GM12872 (cell line): ENCODE data around the gene RAD9A.

ENCODE experiments used
- TF ChIP-seq, protein P1 (sequence below): IDR thresholded peaks from 3 replicates; pipeline ENCODE4 v1.5.1; 2011; ENCODE audit warnings: low read depth, mild to moderate bottlenecking, low read length, moderate library complexity; ENCODE audit not compliant: insufficient read depth

RAD9A gene

GRCh38 chr11:67429038-67429668 is 37.4 kb downstream of the RAD9A start:
- TF ChIP-seq, protein P1, sequence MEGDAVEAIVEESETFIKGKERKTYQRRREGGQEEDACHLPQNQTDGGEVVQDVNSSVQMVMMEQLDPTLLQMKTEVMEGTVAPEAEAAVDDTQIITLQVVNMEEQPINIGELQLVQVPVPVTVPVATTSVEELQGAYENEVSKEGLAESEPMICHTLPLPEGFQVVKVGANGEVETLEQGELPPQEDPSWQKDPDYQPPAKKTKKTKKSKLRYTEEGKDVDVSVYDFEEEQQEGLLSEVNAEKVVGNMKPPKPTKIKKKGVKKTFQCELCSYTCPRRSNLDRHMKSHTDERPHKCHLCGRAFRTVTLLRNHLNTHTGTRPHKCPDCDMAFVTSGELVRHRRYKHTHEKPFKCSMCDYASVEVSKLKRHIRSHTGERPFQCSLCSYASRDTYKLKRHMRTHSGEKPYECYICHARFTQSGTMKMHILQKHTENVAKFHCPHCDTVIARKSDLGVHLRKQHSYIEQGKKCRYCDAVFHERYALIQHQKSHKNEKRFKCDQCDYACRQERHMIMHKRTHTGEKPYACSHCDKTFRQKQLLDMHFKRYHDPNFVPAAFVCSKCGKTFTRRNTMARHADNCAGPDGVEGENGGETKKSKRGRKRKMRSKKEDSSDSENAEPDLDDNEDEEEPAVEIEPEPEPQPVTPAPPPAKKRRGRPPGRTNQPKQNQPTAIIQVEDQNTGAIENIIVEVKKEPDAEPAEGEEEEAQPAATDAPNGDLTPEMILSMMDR = no peak

- TF ChIP-seq, protein P1 = no peak
Observed at GRCh38 chr11:67429722-67430121, 37.9 kb downstream of the RAD9A start.

- TF ChIP-seq, protein P1 = no peak
Observed at GRCh38 chr11:67431346-67432249, 39.8 kb downstream of the RAD9A start.

GRCh38 chr11:67432655-67433349 is 41.0 kb downstream of the RAD9A start:
- TF ChIP-seq, protein P1 = no peak

- TF ChIP-seq, protein P1 = no peak
Observed at GRCh38 chr11:67433536-67434394, 42.0 kb downstream of the RAD9A start.

- TF ChIP-seq, protein P1 = no peak
Observed at GRCh38 chr11:67434395-67434881, 42.7 kb downstream of the RAD9A start.
